T-helper 22 cell (primary cell): ENCODE data around the gene SIGLEC10.
A peak's percentile ranks its signal among the peaks of the same experiment; 100 is the strongest.
"Not testable (repeated sequence)": the region's sequence is repeated elsewhere in the genome, so short reads cannot be mapped to it uniquely, and the experiment has no call there.

Experiments used
- DNase-seq: peaks from one replicate; pipeline ENCODE4 v3.0.0-alpha.2; 2020; ENCODE audit warnings: low read depth

Gene SIGLEC10, protein sequence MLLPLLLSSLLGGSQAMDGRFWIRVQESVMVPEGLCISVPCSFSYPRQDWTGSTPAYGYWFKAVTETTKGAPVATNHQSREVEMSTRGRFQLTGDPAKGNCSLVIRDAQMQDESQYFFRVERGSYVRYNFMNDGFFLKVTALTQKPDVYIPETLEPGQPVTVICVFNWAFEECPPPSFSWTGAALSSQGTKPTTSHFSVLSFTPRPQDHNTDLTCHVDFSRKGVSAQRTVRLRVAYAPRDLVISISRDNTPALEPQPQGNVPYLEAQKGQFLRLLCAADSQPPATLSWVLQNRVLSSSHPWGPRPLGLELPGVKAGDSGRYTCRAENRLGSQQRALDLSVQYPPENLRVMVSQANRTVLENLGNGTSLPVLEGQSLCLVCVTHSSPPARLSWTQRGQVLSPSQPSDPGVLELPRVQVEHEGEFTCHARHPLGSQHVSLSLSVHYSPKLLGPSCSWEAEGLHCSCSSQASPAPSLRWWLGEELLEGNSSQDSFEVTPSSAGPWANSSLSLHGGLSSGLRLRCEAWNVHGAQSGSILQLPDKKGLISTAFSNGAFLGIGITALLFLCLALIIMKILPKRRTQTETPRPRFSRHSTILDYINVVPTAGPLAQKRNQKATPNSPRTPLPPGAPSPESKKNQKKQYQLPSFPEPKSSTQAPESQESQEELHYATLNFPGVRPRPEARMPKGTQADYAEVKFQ

DNA sequence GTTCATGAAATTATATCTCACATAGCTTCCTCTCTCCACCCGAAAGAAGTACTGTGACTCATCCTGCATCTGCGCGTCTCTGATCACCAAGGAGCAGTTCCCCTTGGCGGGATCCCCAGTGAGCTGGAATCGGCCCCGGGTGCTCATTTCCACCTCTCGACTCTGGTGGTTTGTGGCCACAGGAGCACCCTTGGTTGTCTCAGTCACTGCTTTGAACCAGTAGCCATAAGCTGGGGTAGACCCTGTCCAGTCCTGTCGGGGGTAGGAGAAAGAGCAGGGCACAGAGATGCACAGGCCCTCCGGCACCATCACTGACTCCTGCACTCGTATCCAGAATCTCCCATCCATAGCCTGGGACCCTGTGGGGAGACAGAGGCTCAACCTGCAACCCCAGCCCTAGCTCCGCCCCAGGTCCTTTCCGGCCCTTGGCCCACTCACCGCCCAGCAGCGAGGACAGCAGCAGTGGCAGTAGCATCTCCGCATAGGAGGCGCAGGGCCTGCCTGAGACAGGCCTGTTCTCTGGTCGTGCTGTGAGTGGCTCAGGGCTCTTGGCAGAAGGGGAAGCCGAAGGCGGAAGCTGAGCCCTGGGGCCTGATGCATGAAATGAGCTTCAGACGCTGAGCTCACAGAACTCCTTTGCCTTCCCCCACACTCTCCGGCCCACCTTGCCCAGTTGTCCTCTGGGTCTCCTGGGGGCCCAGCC, at the start of gene SIGLEC10:
SIGLEC10 (minus strand) TSS at position 536 of the 703 bp plus-strand sequence; CDS start at position 475, 61 bp downstream.
- no peak for DNase-seq

DNA sequence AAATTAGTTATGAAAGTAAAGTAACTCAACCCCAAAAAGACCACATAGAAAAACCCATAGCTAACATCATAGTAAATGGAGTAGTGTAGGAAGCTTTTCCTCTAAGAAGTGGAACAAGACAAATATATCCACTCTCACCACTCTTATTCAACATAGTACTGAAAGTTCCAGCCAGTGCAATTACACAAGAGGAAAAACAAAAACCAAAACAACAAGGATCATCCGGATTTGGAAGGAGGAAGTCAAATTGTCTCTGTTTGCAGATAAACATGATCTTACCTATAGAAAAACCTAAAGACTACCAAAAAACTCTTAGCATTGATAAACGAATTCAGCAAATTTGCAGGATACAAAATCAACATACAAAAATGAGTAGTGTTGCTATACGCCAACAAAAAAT, 49.3 kb upstream of the SIGLEC10 start:
- DNase-seq, result no peak

DNA sequence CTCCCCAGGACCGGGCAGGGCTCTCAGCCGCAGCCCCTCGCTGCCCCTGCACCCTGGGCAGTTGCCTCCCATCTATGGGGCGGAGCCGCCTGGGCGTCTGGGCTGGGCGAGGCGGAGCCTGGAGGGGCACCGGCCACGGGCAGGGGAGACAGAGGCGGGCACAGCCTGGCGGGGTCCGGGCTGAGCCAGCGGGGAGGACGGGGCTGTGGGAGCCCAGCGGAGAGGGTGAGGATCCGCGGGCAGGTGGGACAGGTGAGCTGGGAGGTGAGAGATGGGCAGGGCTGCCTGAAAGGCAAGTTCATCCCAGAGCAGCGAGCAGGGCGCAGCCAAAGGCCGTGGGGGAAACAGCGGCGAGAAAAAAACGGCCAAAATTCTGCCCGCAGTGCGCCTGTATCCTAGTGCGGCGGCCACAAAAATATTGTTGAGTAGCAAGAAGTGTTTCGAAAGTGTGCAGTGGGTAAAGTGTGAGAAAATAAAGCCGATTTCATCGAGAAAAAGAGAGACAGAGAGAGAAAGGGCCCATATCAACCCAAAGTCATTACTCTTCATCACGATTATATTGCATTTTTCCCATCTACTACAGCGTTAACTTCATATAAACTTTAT, 46.6 kb upstream of the SIGLEC10 start:
- not testable (repeated sequence) for DNase-seq

DNA sequence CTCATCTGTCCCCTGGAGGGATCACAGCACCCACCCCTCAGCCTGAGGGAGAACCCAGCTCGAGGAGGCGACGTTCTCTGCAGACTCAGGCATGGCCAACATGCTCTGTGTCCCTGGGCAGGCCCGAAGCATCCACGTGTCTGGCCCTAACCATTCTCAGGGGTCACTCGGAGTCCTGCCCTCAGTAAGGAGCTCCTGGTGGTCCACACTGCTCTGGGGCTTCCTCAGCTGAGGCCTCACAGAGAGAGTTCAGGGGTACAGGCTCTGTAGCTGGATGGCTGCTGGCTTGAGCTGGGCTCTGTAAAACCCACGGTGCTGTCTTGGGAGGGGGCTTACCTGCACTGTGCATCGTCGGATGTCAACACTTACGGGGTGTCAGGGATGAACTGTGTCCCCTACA, 45.2 kb upstream of the SIGLEC10 start:
- no peak for DNase-seq

DNA sequence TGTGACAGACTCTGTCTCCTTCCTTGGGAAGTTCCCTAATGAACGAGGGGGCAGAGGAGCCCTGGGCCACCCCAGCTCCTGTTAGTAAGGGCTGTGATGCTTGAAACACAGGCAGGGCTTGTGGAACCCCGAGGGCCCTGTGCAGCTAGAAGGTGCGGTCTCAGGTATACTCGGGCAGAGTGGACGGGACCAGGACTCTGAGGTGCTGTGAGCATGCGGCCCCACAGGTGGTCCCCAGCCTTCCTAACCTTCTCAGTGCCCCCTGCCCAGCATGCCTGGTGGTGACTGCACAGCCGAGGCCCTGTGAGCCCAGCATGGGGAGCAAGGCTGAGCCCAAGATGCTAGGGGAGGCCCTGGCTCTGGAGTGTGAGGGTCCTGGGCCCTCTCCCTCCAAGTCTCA, 44.8 kb upstream of the SIGLEC10 start:
- DNase-seq, result no peak

DNA sequence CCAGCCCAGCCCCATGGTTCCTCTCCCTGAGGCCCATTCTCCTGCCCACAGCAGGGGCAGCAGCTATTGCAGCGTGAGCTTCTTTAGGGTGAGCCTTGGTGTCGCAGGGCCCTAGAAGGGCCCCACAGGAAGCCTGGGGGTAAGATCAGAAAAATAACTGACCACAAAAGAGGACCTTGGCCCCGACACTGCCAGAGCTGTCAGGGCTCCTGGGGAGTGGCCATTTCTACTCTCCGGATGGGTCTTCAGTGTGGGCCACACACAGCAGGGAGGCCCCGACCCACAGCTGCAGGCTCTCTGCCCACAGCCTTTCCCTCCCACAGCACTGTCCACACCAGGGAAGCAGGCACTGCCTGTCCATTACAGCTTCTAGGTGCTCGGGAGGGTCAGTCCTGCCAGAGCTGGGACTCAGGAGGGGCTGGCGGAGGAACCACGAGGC, 44.3 kb upstream of the SIGLEC10 start:
- no peak for DNase-seq

DNA sequence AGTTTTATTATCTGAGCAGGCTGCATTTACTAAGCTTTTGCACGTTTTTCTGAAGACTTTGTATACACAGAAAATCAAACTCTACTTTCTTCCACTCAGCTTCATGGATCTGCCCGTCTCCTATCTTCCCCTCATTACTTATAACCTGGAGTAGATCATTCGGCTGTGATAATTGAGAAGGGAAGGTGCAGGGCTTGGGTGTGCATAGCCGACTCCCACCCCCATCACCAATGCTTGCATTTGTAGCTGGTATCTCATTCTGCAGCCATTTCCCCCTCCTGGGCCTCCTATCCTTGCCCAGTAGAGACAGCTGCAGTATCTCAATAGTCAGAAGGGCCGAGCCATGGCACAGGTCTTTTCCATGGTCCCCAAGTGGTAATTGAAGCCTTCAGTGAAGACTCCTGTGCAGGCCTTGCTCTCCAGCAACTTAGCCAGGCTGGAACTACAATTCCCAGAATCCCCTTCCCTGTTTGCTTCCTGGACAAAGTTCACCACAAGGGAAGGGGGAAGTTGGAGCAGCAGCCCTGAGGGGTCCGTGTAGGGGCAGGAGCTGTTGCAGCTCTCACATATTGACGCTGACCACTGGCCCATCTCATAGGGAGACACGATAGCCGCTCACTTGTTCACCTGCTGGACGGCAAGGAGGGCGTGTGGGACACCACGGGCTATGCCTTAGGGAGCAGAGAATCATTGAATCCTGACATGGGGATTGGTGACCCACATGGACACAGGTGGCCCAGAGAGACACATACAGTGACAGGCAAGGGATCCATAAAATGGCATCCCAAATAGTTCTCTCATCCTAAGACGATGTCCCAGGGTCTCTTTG, 42.9 kb upstream of the SIGLEC10 start:
- DNase-seq, result no peak

DNA sequence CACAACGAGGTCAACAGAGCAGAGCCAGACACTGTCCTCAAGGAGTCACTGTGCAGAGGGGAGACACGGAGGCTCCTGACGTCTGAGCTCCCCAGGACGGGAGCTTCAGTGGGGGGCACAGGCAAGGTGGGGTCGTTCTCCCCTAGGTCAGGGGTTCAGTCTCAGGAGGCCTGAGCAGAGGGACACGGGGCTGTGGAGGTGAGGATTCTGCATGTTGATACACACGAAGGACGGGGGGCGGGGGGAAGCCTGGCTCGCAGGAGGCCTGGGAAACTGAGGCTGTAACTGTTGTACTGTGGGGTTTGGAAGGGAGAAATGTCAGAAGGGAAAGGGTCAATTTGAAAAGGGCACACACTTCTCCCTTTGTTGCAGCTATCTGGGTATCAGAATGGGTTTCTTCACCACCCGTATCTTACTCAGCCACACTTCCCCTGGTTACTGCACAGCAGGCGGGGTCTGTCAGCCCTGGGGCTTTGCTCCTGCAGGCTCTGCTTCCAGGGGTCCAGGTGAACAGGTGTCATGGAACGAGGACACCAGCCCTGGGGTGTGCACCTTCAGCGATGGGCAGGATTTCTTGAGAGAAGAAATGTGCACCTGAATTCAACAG, 41.6 kb upstream of the SIGLEC10 start:
- no peak for DNase-seq

DNA sequence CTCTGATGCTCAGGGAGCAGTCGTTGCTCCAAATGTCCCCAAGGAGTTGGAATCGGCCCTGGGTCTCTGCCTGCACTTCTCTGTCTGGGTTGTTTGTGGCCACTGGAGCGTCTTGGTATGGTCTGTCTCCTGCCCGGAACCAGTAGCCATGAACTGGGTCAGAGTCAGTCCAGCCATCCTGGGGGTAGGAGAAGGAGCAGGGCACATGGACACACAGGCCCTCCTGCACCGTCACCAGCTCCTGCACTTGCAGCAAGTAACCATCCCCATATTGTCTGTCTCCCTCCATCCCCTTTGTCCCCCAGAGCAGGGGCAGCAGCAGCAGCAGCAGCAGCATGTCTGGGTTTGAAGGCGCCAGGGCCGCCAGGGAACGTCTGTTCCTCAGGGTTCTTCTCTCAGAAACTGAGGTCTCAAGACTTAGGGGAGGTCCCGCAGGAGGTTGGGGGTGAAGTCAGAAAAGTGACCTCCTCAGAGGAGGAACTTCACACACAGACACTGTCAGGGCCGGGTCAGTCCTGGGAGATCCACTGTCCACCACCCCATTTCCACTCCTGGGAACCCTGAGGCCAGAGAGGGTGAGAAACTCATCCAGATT, 40.7 kb upstream of the SIGLEC10 start, which contains the start of gene SIGLEC8:
SIGLEC8 (minus strand) TSS at position 404 of the 595 bp plus-strand sequence; CDS start at position 337, 67 bp downstream.
- no peak for DNase-seq

DNA sequence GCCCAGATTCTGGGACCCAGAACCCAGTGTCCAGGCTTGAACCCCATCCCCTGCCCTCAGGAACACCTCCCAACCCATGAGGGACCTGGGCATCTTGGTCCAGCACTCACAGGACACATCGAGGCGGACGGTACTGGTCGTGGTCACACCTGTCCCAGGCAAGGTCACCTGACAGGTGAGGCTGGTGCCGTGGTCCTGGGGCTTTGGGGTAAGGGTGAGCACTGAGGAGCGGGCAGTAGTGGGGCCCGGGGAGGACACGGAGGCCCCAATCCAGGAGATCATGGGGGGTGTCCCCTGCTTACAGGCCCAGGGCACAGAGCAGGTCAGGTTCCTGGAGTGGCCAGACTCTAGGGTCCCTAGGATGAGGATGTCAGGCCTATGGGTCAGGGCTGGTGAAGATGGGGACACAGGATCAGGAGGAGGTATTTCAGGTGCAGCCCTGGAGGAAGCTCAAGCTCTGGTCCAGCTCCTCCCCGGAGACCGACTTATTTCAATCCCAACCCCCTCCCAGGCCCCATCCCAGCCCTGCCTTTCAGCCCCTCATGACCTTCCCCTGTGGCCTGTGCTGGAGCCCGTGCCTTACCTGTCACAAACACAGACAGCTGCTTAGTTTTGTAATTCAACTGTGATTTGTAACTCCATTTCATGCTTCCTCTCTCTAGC, 40.0 kb upstream of the SIGLEC10 start:
- no peak for DNase-seq

DNA sequence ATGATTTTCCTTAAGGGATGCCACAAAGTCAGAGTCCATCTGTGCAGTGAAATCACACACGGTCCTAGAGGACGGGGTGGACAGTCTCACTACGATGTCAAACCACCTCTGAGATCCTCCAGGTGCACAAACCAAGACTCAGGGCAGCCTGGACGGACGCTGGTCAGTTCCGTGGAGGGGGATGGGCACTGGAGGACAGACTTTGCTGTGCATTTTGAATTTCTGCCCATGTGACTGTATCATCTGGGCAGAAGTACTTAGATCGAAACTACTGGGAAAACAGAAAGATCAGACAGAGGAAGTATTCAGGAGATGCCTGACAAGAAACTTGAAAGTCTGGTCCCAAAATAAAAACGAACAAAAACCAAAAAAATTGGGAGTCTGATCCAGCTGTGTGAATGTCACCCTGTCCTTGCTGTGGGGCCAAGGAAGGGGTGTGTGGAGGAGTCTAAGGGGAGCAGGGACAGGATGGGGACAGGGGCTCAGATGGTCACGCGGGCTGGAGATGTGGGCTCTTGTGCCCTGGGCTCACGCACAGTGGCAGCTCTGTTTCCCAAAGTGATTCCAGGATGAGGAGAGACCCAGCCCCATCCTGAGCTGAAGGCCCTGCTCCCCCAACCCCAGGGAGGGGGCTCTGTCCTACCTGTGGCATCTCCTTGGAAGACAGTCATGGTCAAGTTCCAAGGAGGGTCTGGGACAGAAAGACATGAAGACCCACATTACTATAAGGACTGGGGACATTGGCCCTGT, 39.3 kb upstream of the SIGLEC10 start:
- DNase-seq, result no peak

DNA sequence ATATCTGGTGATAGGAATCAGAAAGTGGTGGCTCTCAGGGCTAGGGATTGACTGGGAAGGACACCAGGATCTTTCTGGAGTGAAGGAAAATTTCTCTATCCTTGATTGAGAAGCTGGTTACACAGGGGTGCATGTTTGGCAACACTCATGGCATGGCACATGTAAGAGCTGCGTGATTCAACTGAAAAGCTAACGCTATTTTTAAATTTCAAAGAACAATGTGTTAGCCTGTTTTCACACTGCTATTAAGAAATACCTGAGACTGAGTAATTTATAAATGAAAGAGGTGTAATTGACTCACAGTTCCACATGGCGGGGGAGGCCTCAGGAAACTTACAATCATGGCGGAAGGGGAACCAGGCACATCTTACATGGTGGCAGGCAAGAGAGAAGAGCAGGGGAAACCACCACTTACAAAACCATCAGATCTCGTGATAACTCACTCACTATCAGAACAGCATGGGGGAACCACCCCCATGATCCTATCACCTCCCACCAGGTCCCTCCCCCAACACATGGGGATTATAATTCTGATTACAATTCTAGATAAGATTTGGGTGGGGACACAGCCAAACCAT, 33.4 kb upstream of the SIGLEC10 start:
- DNase-seq, result no peak

DNA sequence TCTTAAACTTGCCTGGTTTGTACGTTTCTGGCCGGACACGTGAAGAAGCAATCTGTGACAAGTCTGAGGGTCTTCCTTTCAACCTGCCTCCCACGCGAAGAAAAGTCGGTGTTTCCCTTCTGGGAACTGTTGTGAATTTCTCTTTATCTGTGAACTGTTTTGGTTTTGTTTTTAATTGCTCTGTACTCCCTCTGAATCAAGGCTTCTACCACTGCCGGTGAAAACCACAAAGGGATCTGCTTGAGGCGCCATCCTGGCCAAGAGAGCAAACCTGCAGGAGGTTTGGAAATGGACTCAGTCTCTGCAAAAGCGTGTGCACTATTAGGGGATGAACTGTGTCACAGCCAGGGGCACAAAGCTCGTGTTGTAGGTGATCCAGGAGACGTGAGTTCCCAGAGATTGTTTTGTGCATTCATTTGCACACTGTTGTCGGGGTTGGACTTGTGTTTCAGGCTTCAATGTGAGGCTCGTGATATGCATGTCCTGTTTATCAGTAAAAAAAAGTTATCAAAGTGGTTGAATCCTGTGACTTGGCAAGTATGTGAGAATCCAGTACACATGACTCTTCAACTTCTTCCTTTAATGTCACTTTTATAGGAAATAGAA, 31.1 kb upstream of the SIGLEC10 start:
- DNase-seq, result no peak

DNA sequence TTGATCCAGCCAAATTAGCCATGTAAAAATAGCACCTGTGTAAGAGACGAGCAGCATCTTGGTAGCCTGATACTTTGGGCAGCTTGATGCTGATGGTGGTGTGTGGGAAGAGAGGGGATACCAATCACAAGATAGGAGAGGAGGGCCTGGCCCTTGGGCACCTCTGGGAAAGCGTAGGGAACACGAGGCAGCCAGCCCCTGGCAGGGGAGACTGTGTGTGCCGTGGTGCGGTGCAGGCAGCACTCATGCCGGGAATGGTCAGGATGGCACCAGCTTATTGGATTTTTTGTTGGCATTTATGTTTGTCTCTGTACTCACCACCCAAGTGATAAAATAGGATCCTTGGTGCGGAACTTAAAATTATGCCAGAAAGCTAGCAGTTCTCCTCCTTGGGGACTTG, 30.6 kb upstream of the SIGLEC10 start:
- no peak for DNase-seq

DNA sequence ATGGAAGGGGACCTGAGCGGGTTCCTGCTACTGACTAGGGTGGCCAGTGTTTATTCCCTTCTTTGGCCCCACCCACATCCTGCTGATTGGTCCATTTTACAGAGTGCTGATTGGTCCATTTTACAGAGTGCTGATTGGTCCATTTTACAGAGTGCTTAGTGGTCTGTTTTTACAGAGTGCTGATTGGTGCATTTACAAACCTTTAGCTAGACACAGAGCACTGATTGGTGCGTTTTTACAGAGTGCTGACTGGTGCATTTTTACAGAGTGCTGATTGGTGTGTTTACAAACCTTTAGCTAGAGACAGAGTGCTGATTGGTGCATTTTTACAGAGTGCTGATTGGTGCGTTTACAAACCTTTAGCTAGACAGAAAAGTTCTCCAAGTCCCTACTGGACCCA, 30.1 kb upstream of the SIGLEC10 start:
- not testable (repeated sequence) for DNase-seq

DNA sequence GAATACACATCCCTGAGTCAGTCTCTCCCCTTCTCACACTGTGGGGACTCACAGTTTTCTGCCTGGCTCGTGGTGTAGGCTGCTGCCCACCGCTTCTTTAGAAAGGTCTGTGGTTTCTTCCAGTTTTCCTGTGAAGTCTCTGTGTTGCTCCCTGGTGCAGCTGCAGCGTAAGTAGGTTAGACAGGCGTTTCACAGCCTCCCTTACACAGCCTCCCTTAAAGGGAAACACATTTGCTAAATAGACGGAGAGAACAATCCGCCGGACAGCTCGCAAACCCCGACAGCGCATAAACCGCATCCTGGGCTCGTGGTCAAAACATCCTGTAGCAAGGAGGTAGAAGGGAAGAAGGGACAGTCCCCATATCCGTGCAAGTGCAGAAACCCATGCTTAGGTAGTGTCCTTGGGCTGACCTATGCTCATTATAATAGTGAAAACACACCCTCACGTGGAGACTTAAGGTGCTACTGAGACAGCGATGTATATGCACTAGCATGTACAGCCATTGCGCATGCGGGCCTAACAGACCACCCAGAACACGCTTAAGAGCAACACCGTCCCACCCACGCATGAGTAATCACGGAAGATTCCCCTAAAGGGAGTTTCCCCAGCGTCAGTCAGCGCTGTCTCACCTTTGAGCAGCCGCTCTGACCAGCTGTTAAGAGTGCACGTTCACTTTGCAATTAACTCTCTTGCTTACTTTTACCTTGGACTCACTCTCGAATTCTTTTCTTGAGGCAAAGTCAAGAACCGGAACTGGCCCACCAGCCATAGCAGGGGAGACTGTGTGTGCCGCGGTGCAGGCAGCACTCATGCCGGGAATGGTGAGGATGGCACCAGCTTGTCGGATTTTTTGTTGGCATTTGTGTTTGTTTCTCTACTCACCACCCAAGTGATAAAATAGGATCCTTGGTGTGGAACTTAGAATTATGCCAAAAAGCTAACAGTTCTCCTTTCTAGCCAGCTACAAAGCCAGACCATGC, 24.3 kb upstream of the SIGLEC10 start:
- DNase-seq, result peak; percentile 73

DNA sequence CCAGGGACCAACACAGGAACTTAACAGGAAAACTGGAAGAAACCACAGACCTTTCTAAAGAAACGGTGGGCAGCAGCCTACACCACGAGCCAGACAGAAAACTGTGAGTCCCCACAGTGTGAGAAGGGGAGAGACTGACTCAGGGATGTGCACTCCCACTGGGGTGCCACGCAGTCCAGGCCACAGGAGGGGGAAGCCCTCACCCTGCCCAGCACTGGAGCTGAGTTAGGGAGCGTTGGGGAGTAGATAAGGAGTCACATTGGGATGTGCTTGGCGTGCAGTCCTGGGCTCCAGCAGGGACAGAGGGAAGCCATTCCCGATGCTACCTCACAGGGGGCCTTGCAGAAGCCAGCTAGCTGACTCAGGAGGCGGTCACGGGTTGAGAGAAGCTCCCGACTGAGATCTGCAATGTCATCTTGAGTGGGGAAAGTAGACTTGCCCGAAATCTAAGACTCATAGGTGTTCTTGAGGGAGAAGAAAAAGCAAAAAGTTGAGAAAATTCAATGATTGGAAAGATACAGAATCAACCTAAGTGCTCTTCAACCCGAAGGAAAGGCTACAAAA, 23.5 kb upstream of the SIGLEC10 start:
- DNase-seq, result no peak
